Neural cell (in vitro differentiated cells): ENCODE results near the gene TGOLN2.

Experiments
- CTCF ChIP-seq: fragments of 450-650 bp; IDR thresholded peaks from 2 replicates; pipeline ENCODE4 v1.5.1; 2014; ENCODE audit warnings: antibody characterized with exemption, mild to moderate bottlenecking, moderate library complexity; ENCODE audit not compliant: poor library complexity, severe bottlenecking
- EP300 ChIP-seq: fragments of 450-650 bp; conservative IDR thresholded peaks from 2 replicates; pipeline ENCODE4 v1.6.1; 2014; ENCODE audit warnings: antibody characterized with exemption, mild to moderate bottlenecking, moderate library complexity; ENCODE audit not compliant: poor library complexity, severe bottlenecking
- POLR2AphosphoS5 ChIP-seq: IDR thresholded peaks from 2 replicates; pipeline ENCODE4 v1.6.1; 2012

- TF ChIP-seq CTCF = no peak
- no peak for TF ChIP-seq EP300
- no peak for TF ChIP-seq POLR2AphosphoS5
These were observed 29.9 kb upstream of the TGOLN2 start for GRCh38 chr2:85357736-85358135.
